Activated naive CD4-positive, alpha-beta T cell treated with anti-CD3 and anti-CD28 coated beads, Interleukin-2, amount 10 ng/mL, durations not matched to agents 7 days and 5 days (primary cell): ENCODE data around the gene KCNK7.
A peak's percentile ranks its signal among the peaks of the same experiment; 100 is the strongest.

Experiments
- CTCF ChIA-PET: fragments of 350-600 bp; sonication (Branson Sonifier 250); formaldehyde crosslinking; loops from one replicate; lab custom pipeline; 2021; ENCODE audit warnings: antibody characterized with exemption; lab: Charles Lee
- DNase-seq: peaks from one replicate; pipeline ENCODE4 v3.0.0-alpha.2; 2020
- H3K27ac Mint-ChIP-seq: one replicate; pipeline ENCODE4 v1.8.0; 2021; ENCODE audit warnings: mild to moderate bottlenecking, moderate library complexity, mixed read lengths
- H3K27me3 Mint-ChIP-seq: one replicate; pipeline ENCODE4 v1.8.0; 2021; ENCODE audit warnings: mild to moderate bottlenecking, mixed read lengths
- H3K36me3 Mint-ChIP-seq: one replicate; pipeline ENCODE4 v1.8.0; 2021; ENCODE audit warnings: mixed read lengths
- H3K4me1 Mint-ChIP-seq: one replicate; pipeline ENCODE4 v1.8.0; 2021; ENCODE audit warnings: mixed read lengths
- H3K4me3 Mint-ChIP-seq: one replicate; pipeline ENCODE4 v1.8.0; 2021; ENCODE audit warnings: mild to moderate bottlenecking, moderate library complexity, mixed read lengths
- H3K9me3 Mint-ChIP-seq: one replicate; pipeline ENCODE4 v1.8.0; 2021; ENCODE audit warnings: mixed read lengths

The KCNK7 gene

GRCh38 chr11:65620666-65621065, 25.1 kb upstream of the KCNK7 start:
- Mint-ChIP-seq H3K27me3 (no peaks in the 10 kb centered on the region), H3K9me3 (no peaks in the 10 kb centered on the region), H3K27ac (no peak overlapping the region), H3K36me3 (peaks cover 31% of the 10 kb centered on the region), H3K4me1 (peaks cover 21% of the 10 kb centered on the region), H3K4me3 (no peak overlapping the region)
- CTCF ChIA-PET = no interaction called here
- no peak for DNase-seq

DNA sequence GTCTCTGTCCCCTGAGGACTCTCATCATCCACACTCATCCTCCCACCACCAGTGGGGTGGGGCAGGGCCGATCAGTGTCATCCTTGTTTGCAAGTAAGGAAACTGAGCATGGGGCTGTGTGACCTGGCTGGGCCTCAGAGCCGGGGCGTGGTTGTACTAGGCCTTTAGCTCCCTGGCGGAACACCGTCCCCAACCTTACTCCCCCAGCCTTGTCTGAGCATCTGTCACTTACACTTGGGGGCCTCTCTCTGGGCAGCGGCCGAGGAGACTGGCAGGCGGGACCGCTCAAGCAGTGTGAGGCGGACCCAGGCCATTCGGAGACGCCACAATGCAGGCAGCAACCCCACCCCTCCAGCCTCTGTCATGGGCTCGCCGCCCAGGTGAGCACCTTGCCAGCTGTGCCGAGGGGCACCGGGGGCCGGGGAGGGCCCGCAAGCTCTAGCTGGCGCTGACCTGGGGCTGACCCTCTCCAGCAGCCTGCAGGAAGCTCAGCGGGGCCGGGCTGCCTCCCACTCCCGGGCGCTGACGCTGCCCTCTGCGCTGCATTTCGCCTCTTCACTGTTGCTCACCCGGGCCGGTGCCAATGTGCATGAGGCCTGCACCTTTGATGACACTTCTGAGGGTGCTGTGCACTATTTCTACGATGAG, 23.8 kb upstream of the KCNK7 start:
- Mint-ChIP-seq H3K4me1 (peaks cover 21% of the 10 kb centered on the region), H3K36me3 (peaks cover 30% of the 10 kb centered on the region), H3K27me3 (no peaks in the 10 kb centered on the region), H3K9me3 (no peaks in the 10 kb centered on the region), H3K27ac (peak overlapping the region; percentile 58), H3K4me3 (no peak overlapping the region)
- no peak for DNase-seq
- CTCF ChIA-PET = interaction anchor here (1.4 kb wide), 1 partner anchor 16 kb away, joined by 3 read pairs; no protein-coding TSS in a partner anchor

- H3K27me3 Mint-ChIP-seq = no peaks in the 10 kb centered on the region
- no peak for DNase-seq
- H3K9me3 Mint-ChIP-seq = no peaks in the 10 kb centered on the region
- CTCF ChIA-PET = interaction anchor here (1.4 kb wide), 1 partner anchor 15 kb away, joined by 3 read pairs; no protein-coding TSS in a partner anchor
- peaks cover 21% of the 10 kb centered on the region for H3K4me1 Mint-ChIP-seq
- no peak overlapping the region for H3K4me3 Mint-ChIP-seq
- peak overlapping the region; percentile 58 for H3K27ac Mint-ChIP-seq
- H3K36me3 Mint-ChIP-seq = peaks cover 30% of the 10 kb centered on the region
Observed at GRCh38 chr11:65618763-65619162, 23.2 kb upstream of the KCNK7 start.

- H3K9me3 Mint-ChIP-seq = no peaks in the 10 kb centered on the region
- peak overlapping the region; percentile 33 for H3K27ac Mint-ChIP-seq
- peaks cover 22% of the 10 kb centered on the region for H3K4me1 Mint-ChIP-seq
- peaks cover 32% of the 10 kb centered on the region for H3K36me3 Mint-ChIP-seq
- no peak for DNase-seq
- CTCF ChIA-PET = interaction anchor here (1.4 to 1.8 kb wide), 2 partner anchors 15 to 77 kb away, joined by 3 to 8 read pairs; no protein-coding TSS in a partner anchor
- peak overlapping the region; percentile 91 for H3K4me3 Mint-ChIP-seq
- no peaks in the 10 kb centered on the region for H3K27me3 Mint-ChIP-seq
Observed at GRCh38 chr11:65617990-65618751, 22.6 kb upstream of the KCNK7 start.

DNA sequence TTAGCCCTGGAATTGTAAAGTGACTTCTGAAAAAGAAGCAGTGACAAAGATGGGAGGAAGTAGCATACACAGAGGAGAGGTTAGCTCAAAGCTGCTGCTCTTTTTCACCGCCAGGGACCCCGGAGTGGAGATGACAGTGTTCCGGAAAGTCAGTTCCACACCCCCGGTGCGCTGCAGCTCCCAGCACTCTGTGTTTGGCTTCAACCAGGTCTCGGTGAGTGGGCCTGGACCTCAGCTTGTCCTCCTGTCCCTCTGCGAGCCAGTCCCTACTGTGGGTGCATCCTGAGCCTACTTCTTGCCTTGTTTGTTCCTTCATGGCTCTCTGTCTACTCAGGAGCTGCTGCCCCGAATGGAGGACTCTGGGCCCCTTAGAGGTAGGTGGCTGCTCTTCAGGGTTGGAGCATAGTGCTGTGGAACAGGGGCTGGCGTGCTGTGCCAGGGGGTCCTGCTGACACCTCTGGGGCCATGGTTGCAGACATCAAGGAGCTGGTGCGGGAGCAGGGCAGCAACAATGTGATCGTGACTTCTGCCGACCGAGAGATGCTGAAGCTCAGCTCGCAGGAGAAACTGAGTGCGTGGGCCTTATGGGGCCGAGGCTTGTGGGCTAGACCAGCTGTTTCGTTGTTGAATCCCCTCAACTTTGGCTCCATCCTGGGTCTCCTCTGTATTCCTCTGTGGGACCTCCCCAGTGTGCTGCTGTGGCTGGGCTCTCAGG, 21.7 kb upstream of the KCNK7 start:
- no peak for DNase-seq
- H3K27me3 Mint-ChIP-seq = no peaks in the 10 kb centered on the region
- H3K27ac Mint-ChIP-seq = peak overlapping the region; percentile 87
- H3K36me3 Mint-ChIP-seq = peaks cover 31% of the 10 kb centered on the region
- no peaks in the 10 kb centered on the region for H3K9me3 Mint-ChIP-seq
- peak overlapping the region; percentile 91 for H3K4me3 Mint-ChIP-seq
- H3K4me1 Mint-ChIP-seq = peaks cover 31% of the 10 kb centered on the region
- CTCF ChIA-PET = interaction anchor here (1.1 to 1.8 kb wide), 4 partner anchors 9 to 162 kb away, joined by 3 to 8 read pairs (median 5); no protein-coding TSS in a partner anchor

GRCh38 chr11:65616575-65617001, 21.0 kb upstream of the KCNK7 start:
- H3K27ac Mint-ChIP-seq = peak overlapping the region; percentile 87
- peak overlapping the region; percentile 91 for H3K4me3 Mint-ChIP-seq
- CTCF ChIA-PET = interaction anchor here (1.1 to 1.8 kb wide), 4 partner anchors 9 to 163 kb away, joined by 3 to 8 read pairs (median 5); no protein-coding TSS in a partner anchor
- DNase-seq = peak; percentile 62
- peaks cover 38% of the 10 kb centered on the region for H3K4me1 Mint-ChIP-seq
- H3K9me3 Mint-ChIP-seq = no peaks in the 10 kb centered on the region
- peaks cover 35% of the 10 kb centered on the region for H3K36me3 Mint-ChIP-seq
- H3K27me3 Mint-ChIP-seq = no peaks in the 10 kb centered on the region

GRCh38 chr11:65615950-65616574, 20.5 kb upstream of the KCNK7 start:
- Mint-ChIP-seq H3K4me1 (peaks cover 42% of the 10 kb centered on the region), H3K4me3 (peak overlapping the region; percentile 97), H3K9me3 (no peaks in the 10 kb centered on the region), H3K36me3 (peaks cover 33% of the 10 kb centered on the region), H3K27ac (peak overlapping the region; percentile 97), H3K27me3 (no peaks in the 10 kb centered on the region)
- CTCF ChIA-PET = interaction anchor here (1.1 to 1.8 kb wide), 7 partner anchors 10 to 164 kb away, joined by 3 to 8 read pairs (median 5); partner anchors contain the start of gene KCNK7
- peak; percentile 67 for DNase-seq

GRCh38 chr11:65615229-65615949, 19.8 kb upstream of the KCNK7 start, which contains the start of gene PCNX3:
Gene PCNX3 (plus strand): TSS chr11:65615776. CDS start chr11:65616312, 536 bp downstream.
- CTCF ChIA-PET = interaction anchor here (0.6 to 1.8 kb wide), 12 partner anchors 8 to 452 kb away, joined by 3 to 8 read pairs (median 4); partner anchors contain the start of genes FAM89B, KCNK7 and ZNRD2
- Mint-ChIP-seq H3K4me1 (peaks cover 48% of the 10 kb centered on the region), H3K27me3 (no peaks in the 10 kb centered on the region), H3K27ac (peak within 1 kb of the TSS; percentile 97), H3K36me3 (peaks cover 33% of the 10 kb centered on the region), H3K9me3 (no peaks in the 10 kb centered on the region), H3K4me3 (peak within 1 kb of the TSS; percentile 97)
- DNase-seq = peak; percentile 100

DNA sequence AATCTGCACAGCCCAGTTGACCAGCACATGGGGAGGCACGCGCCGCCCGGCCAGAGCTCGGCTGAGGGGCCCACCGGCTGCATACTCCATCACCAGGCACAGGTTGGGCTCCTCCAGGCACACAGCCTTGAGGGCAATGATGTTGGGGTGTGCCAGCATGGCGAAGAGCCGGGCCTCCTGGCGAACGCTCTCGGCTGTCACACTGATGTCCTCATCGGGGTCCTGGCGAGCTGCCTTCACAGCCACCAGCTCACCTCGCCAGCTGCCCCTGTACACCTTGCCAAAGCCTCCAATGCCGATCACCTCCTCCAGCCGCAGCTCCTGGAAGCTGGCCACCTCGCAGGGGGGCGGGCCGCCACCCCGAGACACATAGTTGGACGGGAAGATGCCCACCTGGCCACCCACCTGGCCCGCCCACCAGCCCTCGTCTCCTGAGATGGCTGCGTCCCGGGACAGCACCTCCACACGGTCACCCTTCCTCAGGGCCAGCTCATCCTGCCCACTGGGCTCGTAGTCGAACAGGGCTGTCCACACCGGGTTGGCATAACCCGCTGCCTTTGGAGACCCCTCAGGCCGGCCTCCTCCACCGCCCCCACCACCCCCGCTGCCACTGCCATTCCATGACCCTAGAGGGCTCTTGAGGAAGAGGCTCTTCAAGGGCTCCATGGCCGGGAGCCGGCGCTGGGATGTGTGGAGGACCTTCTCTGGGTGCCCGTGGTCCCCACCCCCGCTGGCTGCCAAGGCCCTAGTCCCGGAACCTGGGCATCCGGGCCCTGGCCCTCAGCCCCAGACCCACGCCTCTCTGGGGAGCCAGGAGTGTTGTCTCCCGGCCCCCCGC, 17.7 kb upstream of the KCNK7 start:
- H3K4me1 Mint-ChIP-seq = peaks cover 63% of the 10 kb centered on the region
- H3K9me3 Mint-ChIP-seq = no peaks in the 10 kb centered on the region
- H3K4me3 Mint-ChIP-seq = peak overlapping the region; percentile 97
- H3K27me3 Mint-ChIP-seq = no peaks in the 10 kb centered on the region
- H3K36me3 Mint-ChIP-seq = peaks cover 37% of the 10 kb centered on the region
- CTCF ChIA-PET = interaction anchor here (1.0 to 2.0 kb wide), 8 partner anchors 10 to 73 kb away, joined by 3 to 11 read pairs (median 4); partner anchors contain the start of gene SIPA1
- no peak for DNase-seq
- H3K27ac Mint-ChIP-seq = peak overlapping the region; percentile 97

DNA sequence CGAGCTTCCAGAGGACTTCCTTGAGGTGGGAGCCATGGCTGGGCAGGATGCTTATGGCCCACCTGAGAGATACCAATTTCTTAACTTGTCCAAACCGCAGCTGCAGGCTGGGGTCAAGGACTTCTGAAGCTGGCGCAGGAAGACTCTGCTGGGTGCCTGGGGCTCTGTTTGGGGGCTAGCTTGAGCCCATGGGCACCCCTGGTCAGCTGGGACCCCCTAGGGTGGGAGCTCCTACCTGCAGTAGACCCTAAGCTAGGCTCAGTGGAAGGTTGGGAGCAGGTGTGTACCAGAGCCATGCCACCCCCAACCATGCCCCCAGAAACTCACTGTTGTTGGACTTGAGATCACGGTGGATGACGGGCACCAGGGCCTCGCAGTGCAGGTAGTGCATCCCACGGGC, 17.1 kb upstream of the KCNK7 start:
- Mint-ChIP-seq H3K4me1 (peaks cover 63% of the 10 kb centered on the region), H3K9me3 (no peaks in the 10 kb centered on the region), H3K27me3 (no peaks in the 10 kb centered on the region), H3K27ac (peak overlapping the region; percentile 97), H3K4me3 (peak overlapping the region; percentile 97), H3K36me3 (peaks cover 42% of the 10 kb centered on the region)
- CTCF ChIA-PET = interaction anchor here (1.0 to 2.0 kb wide), 7 partner anchors 9 to 72 kb away, joined by 3 to 11 read pairs (median 5); partner anchors contain the start of gene SIPA1
- no peak for DNase-seq

DNA sequence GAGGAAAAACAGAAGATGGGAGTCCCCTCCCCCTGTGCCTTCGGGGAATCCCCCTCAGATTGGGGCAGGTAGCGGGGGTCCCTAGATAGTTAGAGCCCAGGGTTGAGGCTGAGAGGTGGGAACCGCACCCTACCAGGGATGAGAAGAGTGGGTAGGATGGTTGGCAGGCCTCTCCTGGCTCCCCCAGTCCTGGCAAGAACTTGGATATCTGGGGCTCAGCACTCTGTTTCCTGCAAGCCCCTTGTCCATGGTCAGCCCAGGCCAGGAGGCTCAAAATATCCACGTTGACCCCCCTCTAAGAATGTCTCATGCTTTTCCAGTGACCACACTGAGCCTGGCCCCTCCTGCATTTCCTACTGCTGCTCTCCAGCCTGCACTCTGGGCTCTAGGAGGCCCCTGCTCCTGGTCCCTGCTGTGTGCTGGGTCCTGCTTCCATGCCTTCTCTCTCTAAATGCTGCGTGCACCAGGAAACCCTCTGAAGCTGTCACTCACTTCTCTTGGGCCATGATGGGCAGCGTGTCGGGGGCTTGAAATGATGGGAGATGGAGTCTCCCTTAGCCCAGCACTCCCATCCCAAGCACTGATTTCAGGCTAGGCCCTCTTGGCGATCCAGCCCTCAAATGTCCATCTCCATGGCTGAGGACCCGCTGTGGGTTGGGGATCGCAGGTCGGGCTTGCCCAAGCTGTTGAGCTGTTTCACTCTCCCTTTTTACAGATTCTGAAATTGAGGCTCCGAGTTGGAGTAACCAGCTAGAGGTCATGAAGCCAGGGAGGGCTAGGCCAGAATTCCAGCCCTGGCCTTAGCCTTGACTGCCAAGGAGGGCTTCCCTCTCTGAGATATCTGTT, 16.4 kb upstream of the KCNK7 start:
- Mint-ChIP-seq H3K9me3 (no peaks in the 10 kb centered on the region), H3K27ac (peak overlapping the region; percentile 87), H3K36me3 (peaks cover 41% of the 10 kb centered on the region), H3K27me3 (no peaks in the 10 kb centered on the region), H3K4me3 (peak overlapping the region; percentile 97), H3K4me1 (peaks cover 57% of the 10 kb centered on the region)
- CTCF ChIA-PET = interaction anchor here (1.0 to 2.0 kb wide), 7 partner anchors 9 to 71 kb away, joined by 3 to 11 read pairs (median 5); partner anchors contain the start of gene SIPA1
- DNase-seq = no peak
